Dendritic cell treated with granulocyte-macrophage colony-stimulating factor and Interleukin-4, amounts not matched to agents 40 ng/mL and 50 ng/mL, for 4 days (primary cell): ENCODE data around the gene LRRC26.

Experiments used
- H3K27ac Mint-ChIP-seq: one replicate; pipeline ENCODE4 v1.8.0; 2022; ENCODE audit warnings: mild to moderate bottlenecking, mixed read lengths
- H3K27me3 Mint-ChIP-seq: one replicate; pipeline ENCODE4 v1.8.0; 2022; ENCODE audit warnings: mild to moderate bottlenecking, mixed read lengths
- H3K36me3 Mint-ChIP-seq: one replicate; pipeline ENCODE4 v1.8.0; 2022; ENCODE audit warnings: low read depth, mixed read lengths
- H3K4me1 Mint-ChIP-seq: one replicate; pipeline ENCODE4 v1.8.0; 2022; ENCODE audit warnings: low read depth, mixed read lengths
- H3K4me3 Mint-ChIP-seq: one replicate; pipeline ENCODE4 v1.8.0; 2022; ENCODE audit warnings: mild to moderate bottlenecking, moderate library complexity, mixed read lengths
- H3K9me3 Mint-ChIP-seq: one replicate; pipeline ENCODE4 v1.8.0; 2022; ENCODE audit warnings: mixed read lengths
- intact Hi-C: fragments of 100-400 bp; cut with micrococcal nuclease; formaldehyde crosslinking; loops from one replicate; pipeline ENCODE4 v1.15.0; 2022

Gene LRRC26

GRCh38 chr9:137192859-137193258 lies 23.0 kb upstream of the LRRC26 start:
- H3K36me3 Mint-ChIP-seq = peaks cover 72% of the 10 kb centered on the region
- H3K27me3 Mint-ChIP-seq = no peaks in the 10 kb centered on the region
- intact Hi-C loops = no loop called here
- no peak overlapping the region for H3K4me3 Mint-ChIP-seq
- H3K9me3 Mint-ChIP-seq = no peaks in the 10 kb centered on the region
- H3K4me1 Mint-ChIP-seq = peaks cover 63% of the 10 kb centered on the region
- no peak overlapping the region for H3K27ac Mint-ChIP-seq

GRCh38 chr9:137192448-137192780 lies 22.6 kb upstream of the LRRC26 start:
- Mint-ChIP-seq H3K4me1 (peaks cover 63% of the 10 kb centered on the region), H3K27ac (no peak overlapping the region), H3K9me3 (no peaks in the 10 kb centered on the region), H3K4me3 (no peak overlapping the region), H3K27me3 (no peaks in the 10 kb centered on the region), H3K36me3 (peaks cover 77% of the 10 kb centered on the region)
- intact Hi-C loops = no loop called here

- intact Hi-C loops = no loop called here
- H3K27ac Mint-ChIP-seq = no peak overlapping the region
- H3K36me3 Mint-ChIP-seq = peaks cover 74% of the 10 kb centered on the region
- H3K9me3 Mint-ChIP-seq = no peaks in the 10 kb centered on the region
- H3K4me3 Mint-ChIP-seq = no peak overlapping the region
- H3K4me1 Mint-ChIP-seq = peaks cover 63% of the 10 kb centered on the region
- no peaks in the 10 kb centered on the region for H3K27me3 Mint-ChIP-seq
Observed at GRCh38 chr9:137191691-137192447, 22.0 kb upstream of the LRRC26 start.

GRCh38 chr9:137191245-137191644 lies 21.4 kb upstream of the LRRC26 start:
- intact Hi-C loops = no loop called here
- Mint-ChIP-seq H3K27me3 (no peaks in the 10 kb centered on the region), H3K4me3 (no peak overlapping the region), H3K36me3 (peaks cover 73% of the 10 kb centered on the region), H3K27ac (no peak overlapping the region), H3K4me1 (peaks cover 65% of the 10 kb centered on the region), H3K9me3 (no peaks in the 10 kb centered on the region)

GRCh38 chr9:137190315-137190856 lies 20.5 kb upstream of the LRRC26 start:
- Mint-ChIP-seq H3K36me3 (peaks cover 76% of the 10 kb centered on the region), H3K4me3 (peak overlapping the region; percentile 96), H3K4me1 (peaks cover 66% of the 10 kb centered on the region), H3K27me3 (no peaks in the 10 kb centered on the region), H3K27ac (peak overlapping the region; percentile 90), H3K9me3 (no peaks in the 10 kb centered on the region)
- intact Hi-C loops = no loop called here

GRCh38 chr9:137189297-137190295 lies 19.7 kb upstream of the LRRC26 start:
- H3K4me3 Mint-ChIP-seq = peak overlapping the region; percentile 96

GRCh38 chr9:137188490-137189296 lies 18.8 kb upstream of the LRRC26 start, which contains the start of the genes ANAPC2 and SSNA1:
ANAPC2 (minus strand) TSS chr9:137188560; CDS start chr9:137188532, 28 bp downstream.
SSNA1 (plus strand) TSS chr9:137188676; CDS start chr9:137188727, 51 bp downstream.
- intact Hi-C loops = loop anchor here (1.0 to 5.0 kb wide), 2 partner anchors 17 to 34 kb away; partner anchors contain the start of genes NDOR1, RNF208 and TMEM203
- Mint-ChIP-seq H3K36me3 (peaks cover 86% of the 10 kb centered on the region), H3K27ac (peak within 1 kb of the TSS; percentile 90), H3K9me3 (no peaks in the 10 kb centered on the region), H3K4me3 (peak within 1 kb of the TSS; percentile 96), H3K4me1 (peaks cover 63% of the 10 kb centered on the region), H3K27me3 (no peaks in the 10 kb centered on the region)

More at GRCh38 chr9:137189297-137190295, 19.7 kb upstream of the LRRC26 start:
- Mint-ChIP-seq H3K9me3 (no peaks in the 10 kb centered on the region), H3K27me3 (no peaks in the 10 kb centered on the region), H3K4me1 (peaks cover 64% of the 10 kb centered on the region), H3K36me3 (peaks cover 77% of the 10 kb centered on the region), H3K27ac (peak overlapping the region; percentile 90)
- intact Hi-C loops = loop anchor here (5.0 kb wide), 1 partner anchor 33 kb away; the partner anchor contains the start of gene RNF208

- intact Hi-C loops = loop anchor here (1.0 to 5.0 kb wide), 2 partner anchors 17 to 34 kb away; partner anchors contain the start of genes NDOR1, RNF208 and TMEM203
- H3K27ac Mint-ChIP-seq = peak overlapping the region; percentile 90
- H3K4me1 Mint-ChIP-seq = peaks cover 62% of the 10 kb centered on the region
- H3K4me3 Mint-ChIP-seq = peak overlapping the region; percentile 96
- no peaks in the 10 kb centered on the region for H3K27me3 Mint-ChIP-seq
- H3K36me3 Mint-ChIP-seq = peaks cover 92% of the 10 kb centered on the region
- H3K9me3 Mint-ChIP-seq = no peaks in the 10 kb centered on the region
Observed at GRCh38 chr9:137188086-137188489, 18.2 kb upstream of the LRRC26 start.

GRCh38 chr9:137187386-137187785 lies 17.5 kb upstream of the LRRC26 start:
- peaks cover 57% of the 10 kb centered on the region for H3K4me1 Mint-ChIP-seq
- H3K36me3 Mint-ChIP-seq = peaks cover 95% of the 10 kb centered on the region
- no peaks in the 10 kb centered on the region for H3K27me3 Mint-ChIP-seq
- H3K27ac Mint-ChIP-seq = peak overlapping the region; percentile 90
- H3K9me3 Mint-ChIP-seq = no peaks in the 10 kb centered on the region
- intact Hi-C loops = loop anchor here (5.0 kb wide), 1 partner anchor 35 kb away; the partner anchor contains the start of gene RNF208
- peak overlapping the region; percentile 96 for H3K4me3 Mint-ChIP-seq

- no peaks in the 10 kb centered on the region for H3K27me3 Mint-ChIP-seq
- intact Hi-C loops = loop anchor here (5.0 kb wide), 1 partner anchor 36 kb away; the partner anchor contains the start of gene RNF208
- peaks cover 95% of the 10 kb centered on the region for H3K36me3 Mint-ChIP-seq
- no peak overlapping the region for H3K4me3 Mint-ChIP-seq
- peaks cover 55% of the 10 kb centered on the region for H3K4me1 Mint-ChIP-seq
- H3K9me3 Mint-ChIP-seq = no peaks in the 10 kb centered on the region
- H3K27ac Mint-ChIP-seq = no peak overlapping the region
Observed at GRCh38 chr9:137186385-137186784, 16.5 kb upstream of the LRRC26 start.

GRCh38 chr9:137185921-137186320 lies 16.1 kb upstream of the LRRC26 start:
- Mint-ChIP-seq H3K4me1 (peaks cover 50% of the 10 kb centered on the region), H3K9me3 (no peaks in the 10 kb centered on the region), H3K27me3 (no peaks in the 10 kb centered on the region), H3K4me3 (no peak overlapping the region), H3K36me3 (peaks cover 95% of the 10 kb centered on the region), H3K27ac (no peak overlapping the region)
- intact Hi-C loops = loop anchor here (5.0 kb wide), 1 partner anchor 36 kb away; the partner anchor contains the start of gene RNF208

- peaks cover 42% of the 10 kb centered on the region for H3K4me1 Mint-ChIP-seq
- no peaks in the 10 kb centered on the region for H3K9me3 Mint-ChIP-seq
- H3K36me3 Mint-ChIP-seq = peaks cover 95% of the 10 kb centered on the region
- no peak overlapping the region for H3K27ac Mint-ChIP-seq
- intact Hi-C loops = loop anchor here (5.0 kb wide), 1 partner anchor 37 kb away; the partner anchor contains the start of gene RNF208
- H3K4me3 Mint-ChIP-seq = no peak overlapping the region
- H3K27me3 Mint-ChIP-seq = no peaks in the 10 kb centered on the region
Observed at GRCh38 chr9:137184881-137185660, 15.2 kb upstream of the LRRC26 start.
